Endothelial cell of umbilical vein (primary cell): Measurements from ENCODE around the gene FILIP1. TPM values are rescaled to one million over a fixed set of nuclear protein-coding genes. Genes with fewer than 3 reads are reported as not detected.

Experiments used
- BruUV-seq: library from RNA; stranded (reverse); fragments of 400-500 nt; replicated peaks from 2 replicates; lab custom pipeline; 2021; lab: Mats Ljungman, UMichigan
- CTCF ChIA-PET: fragments of 300-600, 350-600 bp; sonication (Branson Sonifier 250); formaldehyde crosslinking; loops from one replicate; lab custom pipeline; 2021; ENCODE audit warnings: antibody characterized with exemption, inconsistent platforms; lab: Charles Lee
- POLR2A ChIA-PET: fragments of 300-600, 350-600 bp; sonication (Branson Sonifier 250); formaldehyde crosslinking; loops from one replicate; lab custom pipeline; 2021; ENCODE audit warnings: antibody characterized with exemption, inconsistent platforms; lab: Charles Lee
- DNase-seq: peaks from one replicate; pipeline ENCODE4 v3.0.0-alpha.2; 2011; ENCODE audit warnings: low read depth, low spot score
- FAIRE-seq: peaks from 2 replicates; lab custom pipeline; 2011; peaks lifted over from hg19 to GRCh38; lab: Jason Lieb, UNC
- H2AFZ ChIP-seq: 2 replicates; pipeline ENCODE4 v1.6.0; 2012; ENCODE audit warnings: low read depth, low read length, control low read depth, inconsistent platforms
- H3K27ac ChIP-seq: 2 replicates; pipeline ENCODE4 v1.5.1; 2011; ENCODE audit warnings: low read depth, mild to moderate bottlenecking, control low read depth, low read length, moderate library complexity; ENCODE audit not compliant: insufficient read depth
- H3K27me3 ChIP-seq, 2 experiments: 2 replicates each; pipeline versions ENCODE4 v1.6.0 to v1.6.1; 2011; ENCODE audit warnings: low read length in 2 of 2, mixed read lengths in 1 of 2; ENCODE audit not compliant: control insufficient read depth in 2 of 2, insufficient read depth in 2 of 2
- H3K36me3 ChIP-seq, 2 experiments: 2 replicates in 1 of 2; 3 replicates in 1 of 2; pipeline ENCODE4 v1.5.1; 2011; ENCODE audit warnings: low read length in 2 of 2, mild to moderate bottlenecking in 1 of 2, moderate library complexity in 1 of 2; ENCODE audit not compliant: control insufficient read depth in 2 of 2, insufficient read depth in 2 of 2; ENCODE audit errors: extremely low read depth in 1 of 2
- H3K4me1 ChIP-seq: 3 replicates; pipeline ENCODE4 v1.5.1; 2011; ENCODE audit warnings: mild to moderate bottlenecking, low read length; ENCODE audit not compliant: control insufficient read depth, insufficient read depth; ENCODE audit errors: extremely low read depth
- H3K4me2 ChIP-seq: 2 replicates; pipeline ENCODE4 v1.6.1; 2011; ENCODE audit warnings: low read length, control low read depth, mixed read lengths; ENCODE audit not compliant: insufficient read depth
- H3K4me3 ChIP-seq, 3 experiments: fragments of 200-600 bp in 1 of 3; sonication (generic), shearing (Covaris generic) in 1 of 3; replicated peaks in 1 of 3; 2 replicates each; pipeline ENCODE4 v1.5.1; 2011 to 2016; ENCODE audit warnings: control low read depth in 3 of 3, low read length in 3 of 3, mild to moderate bottlenecking in 2 of 3, inconsistent platforms in 1 of 3, low read depth in 1 of 3, moderate library complexity in 1 of 3; ENCODE audit not compliant: insufficient read depth in 1 of 3
- H3K79me2 ChIP-seq: 2 replicates; pipeline ENCODE4 v1.6.0; 2012; ENCODE audit warnings: low read length, inconsistent platforms; ENCODE audit not compliant: control insufficient read depth, insufficient read depth
- H3K9ac ChIP-seq: replicated peaks from 2 replicates; pipeline ENCODE3; 2011; ENCODE audit warnings: low read length, control low read depth; ENCODE audit not compliant: insufficient read depth; ENCODE audit errors: extremely low read depth
- H3K9me1 ChIP-seq: replicated peaks from 3 replicates; pipeline ENCODE4 v1.6.0; 2011; ENCODE audit warnings: mild to moderate bottlenecking, low read length; ENCODE audit not compliant: control insufficient read depth, insufficient read depth; ENCODE audit errors: extremely low read depth
- H3K9me3 ChIP-seq: replicated peaks from 2 replicates; pipeline ENCODE4 v1.5.1; 2012; ENCODE audit warnings: low read length, inconsistent platforms; ENCODE audit not compliant: control insufficient read depth, insufficient read depth
- H4K20me1 ChIP-seq: replicated peaks from 2 replicates; pipeline ENCODE3; 2011; ENCODE audit warnings: mild to moderate bottlenecking, low read length; ENCODE audit not compliant: control insufficient read depth, insufficient read depth; ENCODE audit errors: extremely low read depth
- CTCF ChIP-seq, 2 donors: IDR thresholded peaks; 1 replicate in 1 of 2; 2 replicates in 1 of 2; pipeline ENCODE4 v1.5.1; 2011; ENCODE audit warnings: low read length in 2 of 2, mild to moderate bottlenecking in 2 of 2, moderate library complexity in 2 of 2, control low read depth in 1 of 2, inconsistent platforms in 1 of 2, low read depth in 1 of 2; ENCODE audit not compliant: insufficient read depth in 1 of 2; ENCODE audit errors: extremely low read depth in 1 of 2
- EZH2 ChIP-seq: IDR thresholded peaks from 2 replicates; pipeline ENCODE4 v1.6.1; 2012; ENCODE audit warnings: borderline replicate concordance, low read depth, mild to moderate bottlenecking, moderate library complexity, low read length, inconsistent platforms; ENCODE audit not compliant: severe bottlenecking
- FOS ChIP-seq: IDR thresholded peaks from 2 replicates; pipeline ENCODE4 v1.6.1; 2011; ENCODE audit warnings: mild to moderate bottlenecking, low read length, moderate library complexity, borderline replicate concordance; ENCODE audit not compliant: insufficient read depth
- GATA2 ChIP-seq: IDR thresholded peaks from 2 replicates; pipeline ENCODE4 v1.7.0; 2011; ENCODE audit warnings: low read depth, mild to moderate bottlenecking, moderate library complexity, mixed read lengths, low read length; ENCODE audit not compliant: insufficient read length, insufficient read depth
- JUN ChIP-seq: IDR thresholded peaks from 2 replicates; pipeline ENCODE4 v1.6.1; 2011; ENCODE audit warnings: borderline replicate concordance, low read depth; ENCODE audit not compliant: insufficient read length, insufficient read depth
- MAX ChIP-seq: IDR thresholded peaks from 2 replicates; pipeline ENCODE4 v1.6.1; 2011; ENCODE audit not compliant: insufficient read depth, insufficient read length
- MYC ChIP-seq: IDR thresholded peaks from one replicate; pipeline ENCODE4 v1.6.1; 2011; ENCODE audit warnings: mild to moderate bottlenecking, low read depth, low read length
- POLR2A ChIP-seq: IDR thresholded peaks from 2 replicates; pipeline ENCODE4 v1.6.1; 2012; ENCODE audit warnings: low read depth, mild to moderate bottlenecking, control low read depth, low read length
- POLR2AphosphoS5 ChIP-seq: IDR thresholded peaks from 2 replicates; pipeline ENCODE4 v1.6.1; 2012; ENCODE audit warnings: low read depth, mild to moderate bottlenecking, control low read depth, low read length, moderate library complexity; ENCODE audit not compliant: insufficient read depth
- dilution Hi-C: fragments of 300-500 bp; cut with MboI; formaldehyde crosslinking; loops from one replicate; pipeline ENCODE4 v1.15.0; 2019; ENCODE audit warnings: low sequenced_read_pairs; ENCODE audit not compliant: extremely low pct_ligation_motif_present
- intact Hi-C: fragments of 100-400 bp; cut with micrococcal nuclease; formaldehyde crosslinking; loops from one replicate; pipeline ENCODE4 v1.10.0; 2022
- polyA plus RNA-seq, 4 experiments: library from polyadenylated mRNA; depleted of rRNA in 3 of 4; stranded (reverse) in 3 of 4; unstranded in 1 of 4; fragments of >200 nt; gene quantifications; 2 replicates each; pipeline versions ENCODE4 v1.2.1 to v1.2.3, GENCODE V29; 2011 to 2012; ENCODE audit warnings: missing spikeins in 1 of 4
- total RNA-seq: library from RNA; stranded (reverse); gene quantifications from 2 replicates; pipeline ENCODE4 v1.2.3, GENCODE V29; 2021

The FILIP1 gene
- total and polyA plus RNA-seq, 2 donors (not counting 3 experiments of a cell fraction or from before 2014, with no cell fraction given): 2.8 to 13.7 TPM

- peak; percentile 88 for DNase-seq
- no peak overlapping the region for H3K9ac ChIP-seq
- dilution Hi-C loops: no loop called here
These were observed 14.7 kb downstream of the FILIP1 start for GRCh38 chr6:75478929-75479328.

More at GRCh38 chr6:75478929-75479328, 14.7 kb downstream of the FILIP1 start:
- Histone ChIP-seq H3K4me3 (no peak overlapping the region), H3K4me2 (peak overlapping the region; percentile 24), H3K9me1 (no peaks in the 10 kb centered on the region), H3K4me1 (peaks cover 29% of the 10 kb centered on the region), H3K36me3 (no peaks in the 10 kb centered on the region), H3K79me2 (no peaks in the 10 kb centered on the region), H4K20me1 (no peaks in the 10 kb centered on the region), H3K27ac (peak overlapping the region; percentile 29), H3K9me3 (no peaks in the 10 kb centered on the region), H3K27me3 (no peaks in the 10 kb centered on the region), H2AFZ (no peak overlapping the region)
- no TSS peak for BruUV-seq
- TF ChIP-seq JUN (no peak), CTCF (IDR thresholded peaks at IDR 0.05; ENCODE audit: extremely low read depth in 1 of 2, insufficient read depth in 1 of 2, low read depth in 1 of 2, low read length in 2 of 2) (no peak), MYC (no peak), POLR2A (no peak), POLR2AphosphoS5 (no peak), FOS (no peak), GATA2 (no peak), MAX (no peak), EZH2 (no peak)
- CTCF ChIA-PET: interaction anchor here (1.0 kb wide), 1 partner anchor 110 kb away, joined by 4 read pairs; no protein-coding TSS in a partner anchor
- intact Hi-C loops: loop anchor here (1.0 kb wide), 1 partner anchor 61 kb away; no protein-coding TSS in a partner anchor
- no peak for FAIRE-seq
- POLR2A ChIA-PET: no interaction called here
